GM15510 (cell line): ENCODE results near the gene ADAM12.

Experiments used
- POLR2A ChIP-seq: IDR thresholded peaks from 3 replicates; pipeline ENCODE4 v1.6.1; 2011; ENCODE audit warnings: borderline replicate concordance; ENCODE audit not compliant: insufficient read length; ENCODE audit errors: extremely low read depth

The ADAM12 gene

DNA sequence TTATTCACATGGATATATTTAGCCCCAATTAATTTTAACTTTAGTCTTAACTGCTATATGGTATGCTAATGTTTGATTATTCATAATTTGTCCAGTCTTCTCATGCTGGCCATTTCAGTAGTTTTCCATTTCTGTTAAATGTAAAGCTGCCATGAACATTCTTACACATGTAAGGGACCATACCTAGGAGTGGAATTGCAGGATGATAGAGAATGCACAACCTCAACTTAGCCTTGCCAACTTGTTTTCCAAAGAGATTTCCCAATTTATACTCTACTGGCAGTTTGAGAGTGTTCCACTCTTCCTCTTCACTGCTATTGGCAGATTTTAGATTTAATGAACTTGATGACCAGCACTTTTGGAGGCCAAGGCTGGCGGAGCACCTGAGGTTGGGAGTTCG, 423.7 kb downstream of the ADAM12 start:
- no peak for TF ChIP-seq POLR2A
